CD1c-positive myeloid dendritic cell (primary cell): ENCODE results near the gene MSANTD2.

ENCODE experiments used
- DNase-seq: peaks from one replicate; pipeline ENCODE4 v3.0.0-alpha.2; 2016; ENCODE audit errors: extremely low spot score

Gene MSANTD2

DNA sequence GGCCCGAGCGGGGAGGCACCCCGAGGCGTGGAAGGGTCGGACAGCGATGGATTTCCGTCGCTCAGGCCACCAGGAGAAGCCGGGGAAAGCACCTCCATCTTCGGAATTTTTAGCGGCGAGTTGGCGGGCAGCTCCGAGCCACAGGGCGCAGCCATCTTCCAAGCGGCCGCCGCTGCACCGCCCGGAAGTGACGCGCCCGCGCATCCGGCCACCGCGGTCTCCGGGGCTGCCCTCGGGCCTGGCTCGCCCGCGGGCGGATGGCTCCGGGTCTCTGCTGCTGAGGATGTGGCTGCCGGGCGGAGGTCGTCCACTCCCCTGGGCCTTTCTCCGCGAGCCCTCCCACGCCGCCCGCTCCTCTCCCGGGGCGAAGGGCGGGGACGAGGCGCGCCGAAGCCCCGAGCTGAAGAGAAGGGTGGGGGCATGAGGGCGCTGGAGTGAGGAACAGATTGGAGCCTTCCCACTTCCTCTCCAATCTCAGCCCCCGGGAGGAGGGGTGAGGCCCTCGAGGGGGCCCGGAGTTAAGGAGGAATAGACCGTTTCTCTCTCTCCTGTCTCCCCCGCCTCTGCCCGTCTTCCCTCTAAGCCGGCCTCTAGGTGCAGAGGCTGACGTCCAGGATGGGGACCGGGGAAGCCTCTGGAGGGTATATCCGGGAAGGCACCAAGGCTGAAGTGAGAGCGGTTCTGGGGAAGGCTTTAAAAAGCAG is at the start of gene MSANTD2:
MSANTD2 (minus strand) TSS at position 181 of the 704 bp plus-strand sequence; CDS start at position 155, 26 bp downstream.
- DNase-seq: peak; percentile 82

DNA sequence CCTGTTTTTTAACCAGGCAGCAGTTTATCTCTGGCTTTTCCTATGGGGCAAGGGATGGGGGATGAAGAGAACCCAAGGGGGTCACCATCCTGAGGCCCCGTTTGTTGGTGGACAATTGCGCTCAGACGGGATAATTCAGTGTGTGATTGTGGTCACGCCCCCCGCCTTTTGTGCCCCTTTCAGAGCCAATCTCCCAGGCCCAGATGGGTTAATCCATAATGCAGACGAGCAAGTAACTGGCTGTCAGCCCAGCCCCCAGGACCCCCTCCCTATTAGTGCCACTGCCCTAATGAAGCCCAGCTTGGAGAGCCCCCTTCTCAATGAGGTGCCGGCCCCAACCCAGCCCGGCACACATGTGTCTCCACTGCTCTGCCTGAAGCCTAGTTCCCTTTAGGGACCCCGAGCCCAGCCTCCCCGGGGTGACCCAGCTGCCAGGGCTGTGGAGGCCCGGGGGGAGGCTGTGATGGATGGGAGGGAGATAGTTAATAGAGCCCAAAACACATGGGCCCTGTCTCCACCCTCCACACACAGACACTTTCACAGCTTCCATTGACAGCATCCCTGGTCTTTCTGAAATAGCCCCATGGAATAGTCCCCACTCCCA is 46.0 kb upstream of the MSANTD2 start:
- DNase-seq: no peak

GRCh38 chr11:124844664-124845079 is 44.5 kb upstream of the MSANTD2 start:
- no peak for DNase-seq

GRCh38 chr11:124843616-124843910 is 43.4 kb upstream of the MSANTD2 start:
- DNase-seq: no peak

DNA sequence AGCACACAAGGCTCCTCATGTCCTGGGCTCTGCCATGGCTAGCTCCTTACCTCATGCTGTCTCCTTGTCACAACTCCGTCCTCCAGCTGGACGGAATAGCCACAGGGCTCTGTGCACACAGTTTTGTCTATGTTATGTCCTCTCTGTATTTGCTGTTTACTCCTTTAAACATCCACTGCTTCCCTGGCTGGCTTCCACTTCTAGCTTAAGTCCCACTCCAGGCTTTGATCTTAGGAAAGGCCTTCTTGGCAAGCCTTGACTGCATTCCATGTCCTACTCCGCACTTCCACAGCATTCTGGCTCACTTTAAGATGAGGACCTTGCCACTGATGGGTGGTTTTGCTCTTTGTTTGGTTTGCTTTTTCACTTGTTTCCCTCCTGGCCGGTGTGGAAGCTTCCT is 42.1 kb upstream of the MSANTD2 start:
- DNase-seq: no peak

- DNase-seq: no peak
Measured at GRCh38 chr11:124841840-124842239, 41.6 kb upstream of the MSANTD2 start.

DNA sequence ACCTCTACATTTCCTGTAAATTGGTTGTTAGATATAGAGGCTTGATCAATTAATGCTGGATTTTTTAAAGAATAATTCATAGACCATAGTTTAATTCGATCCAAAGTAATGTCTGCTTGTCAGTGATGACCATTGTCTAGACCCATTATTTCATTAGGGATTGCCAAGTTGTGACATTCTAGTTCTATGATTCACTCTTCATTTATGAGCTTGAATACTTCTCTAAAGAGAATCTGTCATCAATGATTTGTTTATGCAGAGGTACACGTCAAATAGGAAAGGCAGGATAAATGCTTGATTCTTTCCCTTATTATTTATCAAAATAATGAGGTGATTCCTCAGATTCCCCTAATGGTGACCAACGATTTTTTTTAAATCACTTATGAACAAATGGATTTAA is 41.0 kb upstream of the MSANTD2 start:
- DNase-seq: no peak

GRCh38 chr11:124840666-124841065 is 40.5 kb upstream of the MSANTD2 start:
- DNase-seq: no peak

DNA sequence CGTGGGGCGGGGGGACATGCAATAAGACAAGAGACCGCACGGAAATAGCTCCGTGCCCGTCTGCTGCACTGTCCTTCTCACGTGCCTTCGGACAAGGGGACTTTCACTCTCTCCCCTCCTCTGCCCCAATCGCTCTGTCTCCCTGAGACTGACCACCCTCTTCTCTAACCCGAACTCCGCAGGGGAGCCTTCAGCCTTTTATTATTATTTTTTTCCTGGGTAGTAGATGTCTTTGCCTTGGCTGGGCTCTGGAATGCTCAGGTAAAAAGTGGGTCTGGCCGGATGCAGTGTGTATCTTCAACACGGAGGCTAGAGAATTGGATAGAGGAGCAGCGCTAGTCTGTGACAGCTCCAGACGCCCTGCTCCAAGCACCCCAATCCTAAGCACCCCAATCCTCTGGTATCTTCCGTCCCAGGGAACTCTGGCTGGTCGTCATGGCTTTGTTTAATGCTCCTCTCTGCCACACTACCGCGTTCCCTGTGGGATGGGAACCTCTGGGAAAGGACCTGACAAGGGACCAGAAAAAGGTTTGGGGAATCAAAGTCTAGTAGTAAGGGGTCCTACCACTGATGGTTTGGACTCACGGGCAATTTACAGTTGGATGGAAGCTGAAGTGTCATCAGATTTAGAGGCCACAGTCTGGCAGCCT is 39.9 kb upstream of the MSANTD2 start:
- DNase-seq: no peak

DNA sequence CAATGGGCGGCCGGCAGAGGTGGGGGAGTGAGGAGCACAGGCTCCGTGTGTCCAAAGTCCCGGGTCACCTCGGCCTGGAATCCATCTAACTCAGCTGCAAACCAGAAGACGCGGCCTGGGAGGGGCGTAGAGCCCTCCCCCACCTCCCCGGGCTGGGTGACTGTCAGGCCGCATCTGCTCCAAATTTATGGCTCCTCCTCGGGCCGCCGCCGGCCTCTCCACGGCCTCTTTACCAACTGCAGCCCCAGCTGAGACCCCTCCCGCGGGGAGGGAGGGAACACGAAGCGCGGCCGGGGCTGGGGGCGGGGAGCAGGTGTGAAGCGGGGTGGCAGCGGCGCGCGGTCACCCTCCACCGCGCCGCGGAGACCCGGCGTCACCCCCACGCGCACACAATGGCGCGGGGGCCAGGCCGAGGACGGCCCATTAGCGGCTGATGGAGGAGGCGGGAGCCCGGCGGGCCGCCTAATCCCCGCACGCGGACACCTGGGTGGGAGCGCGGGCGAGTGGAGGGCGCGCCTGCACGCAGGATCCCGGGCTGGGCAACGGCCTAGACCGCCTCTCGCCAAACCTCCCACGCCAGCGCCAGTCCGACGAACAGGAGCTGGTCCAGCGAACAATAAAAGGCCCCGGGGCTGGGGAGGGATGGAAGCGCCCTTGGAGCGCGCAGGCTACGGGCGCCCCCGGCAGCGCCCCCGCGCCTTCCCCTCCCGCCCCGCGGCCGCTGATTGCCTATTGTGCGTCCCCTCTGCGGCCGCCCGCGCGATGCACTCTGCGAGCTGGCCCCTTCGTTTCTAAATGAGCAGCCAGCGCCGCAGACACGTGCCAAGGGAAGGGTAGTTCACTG is 39.1 kb upstream of the MSANTD2 start:
- peak; percentile 10 for DNase-seq

- no peak for DNase-seq
Measured at GRCh38 chr11:124838805-124839127, 38.6 kb upstream of the MSANTD2 start.

DNA sequence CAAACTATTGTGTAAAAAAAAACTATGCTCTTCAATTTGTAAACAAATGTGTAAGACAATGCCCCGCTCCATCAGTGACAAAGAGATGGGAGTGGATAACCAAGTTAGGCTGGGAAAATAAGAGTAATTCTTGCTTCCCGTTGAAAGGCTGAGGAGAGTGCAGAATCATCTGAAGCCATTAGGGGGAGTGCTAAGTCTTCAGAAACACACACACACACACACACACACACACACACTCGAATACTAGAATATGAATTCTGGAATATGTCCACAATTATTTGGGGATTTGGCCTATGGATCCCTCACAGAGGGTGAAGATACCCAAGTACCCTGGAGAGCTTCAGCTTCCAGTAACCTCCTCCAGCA is 37.3 kb upstream of the MSANTD2 start:
- DNase-seq: peak; percentile 58

- DNase-seq: no peak
Measured at GRCh38 chr11:124835918-124836317, 35.7 kb upstream of the MSANTD2 start.

GRCh38 chr11:124834526-124835180 is 34.4 kb upstream of the MSANTD2 start:
- no peak for DNase-seq

DNA sequence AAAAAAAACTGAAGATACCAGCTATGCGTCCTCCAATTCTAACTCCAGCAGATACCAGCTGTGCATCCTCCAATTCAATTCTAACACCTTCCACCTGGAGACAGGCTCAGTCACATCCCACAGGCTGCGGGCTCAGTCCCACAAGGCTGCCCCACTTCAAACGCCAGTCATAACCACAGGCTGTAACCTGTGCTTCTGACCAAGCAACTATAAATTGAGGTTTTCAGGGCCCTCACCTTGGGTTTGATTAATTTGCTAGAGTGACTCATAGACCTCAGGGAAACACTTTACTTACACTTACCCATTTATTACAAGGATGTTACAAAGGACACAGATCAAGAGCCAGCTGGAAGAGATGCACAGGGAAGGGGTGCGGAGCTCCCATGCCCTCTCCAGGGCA is 32.4 kb upstream of the MSANTD2 start:
- DNase-seq: no peak

- no peak for DNase-seq
Measured at GRCh38 chr11:124831897-124832296, 31.7 kb upstream of the MSANTD2 start.

- no peak for DNase-seq
Measured at GRCh38 chr11:124830749-124831148, 30.5 kb upstream of the MSANTD2 start.

- no peak for DNase-seq
Measured at GRCh38 chr11:124829986-124830385, 29.8 kb upstream of the MSANTD2 start.

DNA sequence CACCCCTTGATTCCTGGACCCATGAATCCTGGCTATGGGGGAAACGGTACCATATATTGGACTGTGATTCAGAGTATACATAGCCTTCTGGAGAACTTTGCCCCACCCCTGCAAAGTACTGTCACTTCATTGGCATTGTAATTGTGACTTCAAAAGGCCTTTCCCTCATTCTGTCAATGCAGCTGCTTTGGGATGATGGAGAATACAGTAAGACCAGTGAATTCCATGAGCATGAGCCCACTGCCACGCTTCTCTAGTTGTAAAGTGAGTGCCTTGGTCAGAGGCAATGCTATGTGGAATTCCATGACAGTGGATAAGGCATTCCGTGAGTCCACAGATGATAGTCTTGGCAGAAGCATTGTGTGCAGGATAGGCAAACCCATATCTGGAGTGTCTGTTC is 25.7 kb upstream of the MSANTD2 start:
- no peak for DNase-seq

DNA sequence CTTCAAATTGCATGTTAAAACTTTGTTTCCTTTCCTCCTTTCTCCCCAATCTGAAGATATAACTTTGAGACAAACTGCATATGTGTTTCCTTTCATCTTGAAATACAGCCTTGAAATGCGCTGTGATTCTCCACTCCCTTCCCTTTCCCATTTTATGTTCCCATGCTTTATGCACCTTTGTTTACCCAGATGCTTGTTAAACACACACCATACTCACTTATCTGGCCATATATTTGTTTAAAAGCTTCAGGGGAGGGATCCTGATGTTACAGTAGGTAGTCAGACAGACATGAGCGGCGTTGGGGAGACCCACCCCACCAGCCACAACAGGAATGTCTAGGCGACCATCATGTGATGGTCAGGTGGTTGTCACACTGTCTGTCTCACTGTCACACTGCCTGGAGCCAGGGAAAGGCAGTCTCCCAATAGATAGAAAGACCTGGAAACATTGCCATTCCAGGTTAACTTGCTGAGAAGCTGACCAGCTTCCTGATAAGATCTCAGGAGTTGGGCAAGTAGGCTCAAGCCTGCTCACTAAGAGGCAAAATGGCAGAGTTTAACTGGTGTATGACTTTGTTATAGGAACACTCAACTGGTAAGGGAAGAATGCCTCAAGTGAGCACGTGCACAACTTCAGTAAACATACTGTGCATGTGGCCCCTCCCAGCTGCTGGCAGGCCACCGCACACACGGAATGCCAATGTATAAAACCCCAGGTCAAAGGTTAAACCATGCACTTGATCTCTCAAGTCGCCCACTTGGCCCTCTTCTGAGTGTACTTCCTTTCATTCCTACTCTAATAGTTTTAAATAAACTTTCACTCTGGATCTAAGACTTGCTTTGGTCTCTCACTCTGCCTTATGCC is 23.5 kb upstream of the MSANTD2 start:
- no peak for DNase-seq
